HAP-1 (cell line): ENCODE results near the gene OSBPL8.
"Not testable (repeated sequence)": the region's sequence is repeated elsewhere in the genome, so short reads cannot be mapped to it uniquely, and the experiment has no call there.

Experiments
- DNase-seq, 2 experiments: peaks; one replicate each; pipeline ENCODE4 v3.0.0-alpha.2; 2016 to 2020; ENCODE audit warnings: low spot score in 2 of 2
- H3K27me3 ChIP-seq: fragments of 250-450 bp; sonication (Bioruptor Pico); 2 replicates; pipeline ENCODE4 v1.5.1; 2020; ENCODE audit warnings: low read depth, mild to moderate bottlenecking, moderate library complexity
- H3K36me3 ChIP-seq: fragments of 250-450 bp; sonication (Bioruptor Pico); replicated peaks from 2 replicates; pipeline ENCODE4 v1.5.1; 2020; ENCODE audit warnings: mild to moderate bottlenecking
- H3K4me1 ChIP-seq: fragments of 250-450 bp; sonication (Bioruptor Pico); 2 replicates; pipeline ENCODE4 v1.5.1; 2020; ENCODE audit warnings: mild to moderate bottlenecking
- H3K4me3 ChIP-seq: fragments of 250-450 bp; sonication (Bioruptor Pico); 2 replicates; pipeline ENCODE4 v1.5.1; 2020; ENCODE audit warnings: mild to moderate bottlenecking, moderate library complexity
- H3K9me3 ChIP-seq: fragments of 250-450 bp; sonication (Bioruptor Pico); 2 replicates; pipeline ENCODE4 v1.5.1; 2020; ENCODE audit warnings: mild to moderate bottlenecking, moderate library complexity
- in situ Hi-C: fragments of 300-500 bp; cut with MboI; formaldehyde crosslinking; loops from 3 replicates; pipeline ENCODE4 v1.14.3; 2020; ENCODE audit warnings: low sequenced_read_pairs, inconsistent platforms, mixed read lengths

The OSBPL8 gene

GRCh38 chr12:76356071-76356470 lies 203.5 kb downstream of the OSBPL8 start:
- Histone ChIP-seq H3K9me3 (no peaks in the 10 kb centered on the region), H3K36me3 (no peaks in the 10 kb centered on the region), H3K27me3 (no peaks in the 10 kb centered on the region), H3K4me1 (no peaks in the 10 kb centered on the region; the same call in 1 of the 2 replicates), H3K4me3 (no peak overlapping the region)
- in situ Hi-C loops, result no loop called here
- DNase-seq, result no peak

- Histone ChIP-seq H3K36me3 (no peaks in the 10 kb centered on the region), H3K9me3 (no peaks in the 10 kb centered on the region), H3K27me3 (no peaks in the 10 kb centered on the region), H3K4me3 (peak within 1 kb of the TSS; percentile 86), H3K4me1 (peaks cover 9% of the 10 kb centered on the region)
- in situ Hi-C loops, result no loop called here
- DNase-seq, result peak; percentile 91 to 93
These were observed 211.3 kb downstream of the OSBPL8 start, which contains the start of gene BBS10 for GRCh38 chr12:76348079-76348901. Gene BBS10, minus strand, starts transcription at chr12:76348415. Its CDS starts 57 bp downstream, at chr12:76348358.

DNA sequence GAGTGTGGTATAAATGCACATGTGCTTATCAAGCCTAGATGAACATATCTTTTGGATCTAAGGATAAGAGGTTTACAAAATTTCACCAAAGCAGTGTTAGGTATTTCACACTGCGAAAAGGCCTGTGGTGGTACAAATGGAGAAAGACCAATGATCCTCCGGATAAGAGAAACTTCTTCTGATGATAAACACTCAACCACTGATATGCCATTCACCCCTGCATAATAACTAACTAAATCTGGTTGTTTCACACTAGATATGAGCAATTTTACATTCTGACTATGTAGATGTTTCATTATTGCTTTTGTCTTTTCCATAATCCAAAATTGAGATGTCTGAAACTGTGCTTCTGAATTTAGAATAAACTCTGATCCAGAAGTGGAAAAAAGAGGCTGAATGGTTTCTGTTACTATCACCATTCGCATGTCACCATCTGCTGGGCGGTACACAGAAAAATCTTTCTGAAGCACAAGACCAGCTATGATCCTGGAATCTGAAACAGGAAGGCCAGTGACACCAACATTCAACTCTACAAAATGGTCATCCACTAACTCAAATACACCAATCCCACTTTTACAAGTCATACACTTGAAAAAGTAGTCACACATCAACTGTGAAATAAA lies 212.7 kb downstream of the OSBPL8 start:
- no peaks in the 10 kb centered on the region for H3K36me3 ChIP-seq
- H3K4me1 ChIP-seq, result peaks cover 9% of the 10 kb centered on the region
- no peaks in the 10 kb centered on the region for H3K9me3 ChIP-seq
- in situ Hi-C loops, result no loop called here
- peak; percentile 15 to 33 for DNase-seq
- no peaks in the 10 kb centered on the region for H3K27me3 ChIP-seq
- peak overlapping the region; percentile 86 for H3K4me3 ChIP-seq

GRCh38 chr12:76346236-76346635 lies 213.3 kb downstream of the OSBPL8 start:
- Histone ChIP-seq H3K4me1 (peaks cover 9% of the 10 kb centered on the region), H3K4me3 (no peak overlapping the region), H3K9me3 (no peaks in the 10 kb centered on the region), H3K27me3 (no peaks in the 10 kb centered on the region), H3K36me3 (no peaks in the 10 kb centered on the region)
- in situ Hi-C loops, result no loop called here
- DNase-seq, result no peak

GRCh38 chr12:76345569-76345968 lies 214.0 kb downstream of the OSBPL8 start:
- Histone ChIP-seq H3K4me1 (peaks cover 9% of the 10 kb centered on the region), H3K4me3 (no peak overlapping the region), H3K9me3 (no peaks in the 10 kb centered on the region), H3K27me3 (no peaks in the 10 kb centered on the region), H3K36me3 (no peaks in the 10 kb centered on the region)
- no peak for DNase-seq
- in situ Hi-C loops, result no loop called here

GRCh38 chr12:76341436-76342030 lies 218.0 kb downstream of the OSBPL8 start:
- DNase-seq, result no peak
- in situ Hi-C loops, result no loop called here
- Histone ChIP-seq H3K4me3 (no peak overlapping the region), H3K4me1 (no peaks in the 10 kb centered on the region), H3K27me3 (no peaks in the 10 kb centered on the region), H3K9me3 (no peaks in the 10 kb centered on the region), H3K36me3 (no peaks in the 10 kb centered on the region)

DNA sequence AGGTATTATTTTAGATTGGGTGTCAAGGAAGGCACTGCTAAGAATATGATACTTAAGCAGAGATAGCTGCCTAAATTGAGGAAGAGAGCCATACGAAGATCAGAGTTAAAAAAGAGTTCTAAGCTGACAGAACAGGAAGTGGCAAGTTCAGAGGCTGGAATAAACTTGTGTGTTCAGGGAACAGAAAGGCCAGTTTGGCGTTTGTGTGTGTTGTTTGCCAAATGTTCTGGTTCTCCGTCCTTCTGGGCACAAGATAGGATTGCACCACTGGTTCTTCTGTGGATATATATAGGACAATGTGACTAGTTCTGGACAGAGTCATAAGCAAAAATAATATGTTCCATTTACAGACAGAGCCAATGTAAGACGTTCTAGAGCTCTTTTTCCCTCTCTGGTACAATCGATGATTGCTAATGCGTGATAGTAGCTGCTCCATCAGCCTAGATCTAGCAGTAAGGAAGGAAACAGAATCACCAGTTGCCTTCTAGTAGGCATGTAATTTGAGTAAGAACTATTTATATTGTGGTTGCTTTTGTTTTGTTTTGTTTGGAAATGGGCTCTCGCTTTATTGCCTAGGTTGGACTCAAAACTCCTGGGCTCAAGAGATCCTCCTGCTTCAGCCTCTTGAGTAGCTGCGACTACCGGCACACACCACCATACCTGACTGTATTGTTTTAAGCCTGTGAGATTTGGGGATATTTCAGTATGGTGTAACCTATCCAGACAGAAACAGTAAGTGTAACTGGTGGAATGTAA lies 218.7 kb downstream of the OSBPL8 start:
- DNase-seq, result no peak
- no peaks in the 10 kb centered on the region for H3K4me1 ChIP-seq
- H3K27me3 ChIP-seq, result no peaks in the 10 kb centered on the region
- H3K9me3 ChIP-seq, result no peaks in the 10 kb centered on the region
- no peak overlapping the region for H3K4me3 ChIP-seq
- no peaks in the 10 kb centered on the region for H3K36me3 ChIP-seq
- in situ Hi-C loops, result no loop called here

DNA sequence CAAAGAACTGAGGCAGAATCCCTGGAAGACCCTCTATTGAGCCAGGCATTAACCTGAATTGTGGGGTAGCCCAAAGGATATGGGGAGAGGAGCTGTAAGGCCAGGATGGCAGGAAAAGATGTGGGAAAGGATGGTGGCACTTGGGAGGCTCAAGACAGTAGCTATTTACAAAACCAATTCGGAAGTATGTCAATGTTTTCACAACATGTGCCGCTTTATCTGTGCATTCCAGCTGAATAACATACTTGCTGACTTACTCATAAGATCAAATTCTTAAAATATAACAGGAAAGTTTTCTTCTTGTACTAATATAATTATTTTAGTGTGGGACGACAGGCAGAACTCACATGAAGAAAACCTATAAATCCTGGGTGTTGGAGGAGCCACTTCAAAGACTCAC lies 222.0 kb downstream of the OSBPL8 start:
- Histone ChIP-seq H3K4me3 (no peak overlapping the region), H3K27me3 (no peaks in the 10 kb centered on the region), H3K36me3 (no peaks in the 10 kb centered on the region), H3K4me1 (no peaks in the 10 kb centered on the region), H3K9me3 (no peaks in the 10 kb centered on the region)
- in situ Hi-C loops, result no loop called here
- no peak for DNase-seq

DNA sequence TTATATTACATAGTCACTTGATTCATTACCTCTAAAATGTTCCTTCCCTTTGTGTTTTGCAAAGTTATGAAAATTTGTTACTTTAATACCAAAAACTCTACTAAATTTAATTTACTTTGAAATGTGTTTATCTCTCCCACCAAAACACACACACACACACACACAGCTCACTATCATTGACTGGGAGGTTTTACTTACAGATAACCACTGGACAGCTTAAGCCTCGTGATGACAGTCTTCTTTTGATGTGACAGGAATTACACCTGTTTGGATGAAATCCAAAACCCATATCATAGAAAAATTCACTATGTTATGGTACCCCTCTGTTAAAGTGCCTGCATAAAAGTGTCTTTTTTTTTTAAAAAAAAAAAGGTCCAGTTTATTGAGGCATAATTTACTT lies 227.0 kb downstream of the OSBPL8 start:
- H3K9me3 ChIP-seq, result no peaks in the 10 kb centered on the region; the same call in 1 of the 2 replicates
- no peaks in the 10 kb centered on the region for H3K36me3 ChIP-seq
- no peak for DNase-seq
- 0 out of 2 replicates have a peak, but pooled peaks cover 2% of the 10 kb centered on the region for H3K27me3 ChIP-seq
- no peak overlapping the region for H3K4me3 ChIP-seq
- in situ Hi-C loops, result no loop called here
- H3K4me1 ChIP-seq, result no peaks in the 10 kb centered on the region; the same call in 1 of the 2 replicates

GRCh38 chr12:76329606-76330005 lies 230.0 kb downstream of the OSBPL8 start:
- H3K9me3 ChIP-seq, result no peaks in the 10 kb centered on the region; the same call in 1 of the 2 replicates
- in situ Hi-C loops, result no loop called here
- no peak overlapping the region for H3K4me3 ChIP-seq
- no peak for DNase-seq
- H3K4me1 ChIP-seq, result no peaks in the 10 kb centered on the region; the same call in 1 of the 2 replicates
- 0 out of 2 replicates have a peak, but pooled peaks cover 2% of the 10 kb centered on the region for H3K27me3 ChIP-seq
- no peaks in the 10 kb centered on the region for H3K36me3 ChIP-seq

DNA sequence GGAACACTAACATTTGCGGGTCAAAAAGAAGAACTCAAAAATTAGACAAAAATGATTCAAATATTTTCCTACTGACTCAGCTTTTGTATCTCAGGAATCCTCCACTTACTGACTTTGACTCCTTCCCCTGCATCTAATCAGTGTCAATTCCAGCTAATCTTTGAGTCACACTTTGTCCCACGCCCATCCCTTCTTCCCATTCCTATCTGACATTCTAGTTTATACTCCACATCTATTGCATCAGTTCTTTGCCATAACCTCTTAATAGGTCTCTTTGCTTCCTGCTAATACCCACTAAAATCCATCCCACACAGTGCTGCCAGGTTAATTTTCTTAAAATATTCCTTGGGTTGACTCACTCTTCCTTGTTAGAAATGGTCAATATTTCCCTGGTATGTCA lies 230.4 kb downstream of the OSBPL8 start:
- H3K4me1 ChIP-seq, result no peaks in the 10 kb centered on the region; the same call in 1 of the 2 replicates
- DNase-seq, result no peak
- H3K36me3 ChIP-seq, result no peaks in the 10 kb centered on the region
- H3K9me3 ChIP-seq, result no peaks in the 10 kb centered on the region; the same call in 1 of the 2 replicates
- in situ Hi-C loops, result no loop called here
- no peak overlapping the region for H3K4me3 ChIP-seq
- H3K27me3 ChIP-seq, result 0 out of 2 replicates have a peak, but pooled peaks cover 2% of the 10 kb centered on the region

DNA sequence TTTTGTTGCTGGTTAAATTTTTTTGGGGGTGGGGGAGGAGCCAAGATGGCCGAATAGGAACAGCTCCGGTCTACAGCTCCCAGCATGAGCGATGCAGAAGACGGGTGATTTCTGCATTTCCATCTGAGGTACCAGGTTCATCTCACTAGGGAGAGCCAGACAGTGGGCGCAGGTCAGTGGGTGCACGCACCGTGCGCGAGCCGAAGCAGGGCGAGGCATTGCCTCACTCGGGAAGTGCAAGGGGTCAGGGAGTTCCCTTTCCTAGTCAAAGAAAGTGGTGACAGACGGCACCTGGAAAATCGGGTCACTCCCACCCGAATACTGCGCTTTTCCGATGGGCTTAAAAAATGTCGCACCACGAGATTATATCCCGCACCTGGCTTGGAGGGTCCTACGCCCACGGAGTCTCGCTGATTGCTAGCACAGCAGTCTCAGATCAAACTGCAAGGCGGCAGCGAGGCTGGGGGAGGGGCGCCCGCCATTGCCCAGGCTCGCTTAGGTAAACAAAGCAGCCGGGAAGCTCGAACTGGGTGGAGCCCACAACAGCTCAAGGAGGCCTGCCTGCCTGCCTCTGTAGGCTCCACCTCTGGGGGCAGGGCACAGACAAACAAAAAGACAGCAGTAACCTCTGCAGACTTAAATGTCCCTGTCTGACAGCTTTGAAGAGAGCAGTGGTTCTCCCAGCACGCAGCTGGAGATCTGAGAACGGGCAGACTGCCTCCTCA lies 239.8 kb downstream of the OSBPL8 start:
- H3K36me3 ChIP-seq, H3K9me3 ChIP-seq, in situ Hi-C loops, H3K4me1 ChIP-seq, H3K27me3 ChIP-seq: not testable (repeated sequence)
- H3K4me3 ChIP-seq, result peak overlapping the region; percentile 14; the same call in 1 of the 2 replicates
- peak in 1 of 2 experiments; percentile 38 for DNase-seq
